HG03045 (cell line): ENCODE measurements around the gene PPP3CA.
"Not testable (repeated sequence)": the region's sequence is repeated elsewhere in the genome, so short reads cannot be mapped to it uniquely, and the experiment has no call there.

Experiments
- ATAC-seq: cut with Tn5 transposase; IDR thresholded peaks from one replicate; pipeline ENCODE4 v1.9.1; 2021; ENCODE audit warnings: mild to moderate bottlenecking, moderate library complexity; ENCODE audit not compliant: unreplicated experiment

The PPP3CA gene

DNA sequence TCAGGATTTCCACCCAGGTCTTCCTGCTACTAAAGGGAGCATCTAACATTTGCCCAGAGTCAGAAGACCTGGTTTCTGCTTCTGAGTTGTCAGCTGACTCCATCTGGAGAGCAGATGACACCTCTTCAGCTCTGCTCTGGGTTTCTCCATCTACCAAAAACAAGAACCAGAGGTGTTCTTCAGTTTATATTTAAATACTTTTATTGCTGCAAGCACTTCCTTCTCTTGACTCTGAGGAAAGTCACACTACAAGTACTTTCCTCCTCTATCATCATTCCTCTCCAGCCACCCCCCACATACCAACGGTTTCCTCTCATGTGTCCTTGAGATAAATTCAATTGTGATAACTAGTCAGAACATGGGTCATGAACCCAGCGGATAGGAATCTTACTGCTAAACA is 88.4 kb downstream of the PPP3CA start:
- ATAC-seq = peak; percentile 47

- ATAC-seq = no peak
Measured at GRCh38 chr4:101256222-101256621, 91.1 kb downstream of the PPP3CA start.

DNA sequence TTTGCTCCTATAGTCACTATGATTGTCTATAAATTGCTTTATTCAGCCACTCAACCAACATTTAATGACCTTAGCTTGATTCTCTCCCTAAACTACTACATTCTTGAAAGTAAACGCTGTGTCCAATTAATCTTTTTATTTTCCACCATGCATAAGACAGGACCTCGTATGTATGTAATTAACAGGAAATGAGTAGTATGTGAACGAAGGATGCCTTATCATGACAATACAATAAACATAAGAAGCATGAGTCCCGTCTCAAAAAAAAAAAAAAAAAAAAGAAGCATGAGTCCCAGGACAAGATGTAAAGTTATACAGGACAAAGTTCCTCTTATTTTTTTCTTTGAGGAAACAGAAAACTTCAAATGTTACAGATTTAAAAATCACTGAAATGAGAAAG is 92.5 kb downstream of the PPP3CA start:
- ATAC-seq = no peak

GRCh38 chr4:101253121-101253520 is 94.2 kb downstream of the PPP3CA start:
- no peak for ATAC-seq

- no peak for ATAC-seq
Measured at GRCh38 chr4:101252721-101253120, 94.6 kb downstream of the PPP3CA start.

- no peak for ATAC-seq
Measured at GRCh38 chr4:101251261-101251660, 96.1 kb downstream of the PPP3CA start.

- ATAC-seq = no peak
Measured at GRCh38 chr4:101244349-101244748, 103.0 kb downstream of the PPP3CA start.

GRCh38 chr4:101242441-101242840 is 104.9 kb downstream of the PPP3CA start:
- no peak for ATAC-seq

GRCh38 chr4:101240099-101240498 is 107.2 kb downstream of the PPP3CA start:
- no peak for ATAC-seq

- no peak for ATAC-seq
Measured at GRCh38 chr4:101239665-101240064, 107.7 kb downstream of the PPP3CA start.

- ATAC-seq = no peak
Measured at GRCh38 chr4:101238706-101239105, 108.6 kb downstream of the PPP3CA start.

DNA sequence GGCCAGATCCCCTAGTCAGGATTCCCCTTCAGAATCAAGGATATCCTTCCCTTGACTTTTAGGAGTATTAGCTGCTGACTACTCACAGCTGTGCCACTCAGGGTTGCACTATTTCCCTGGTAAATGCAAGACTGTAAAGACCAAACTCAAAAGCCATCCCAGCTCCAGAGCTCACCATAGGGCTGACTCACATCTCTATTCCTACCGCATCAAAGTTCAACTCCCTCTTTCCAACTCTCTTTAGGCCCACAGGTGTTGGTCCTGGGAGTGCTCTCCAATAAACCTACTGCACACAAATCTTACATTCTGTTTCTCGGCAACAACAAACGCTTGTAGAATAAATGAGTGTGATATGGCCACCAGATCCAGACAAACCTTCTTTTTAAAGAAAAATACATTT is 109.6 kb downstream of the PPP3CA start:
- ATAC-seq = no peak

GRCh38 chr4:101236097-101236496 is 111.2 kb downstream of the PPP3CA start:
- no peak for ATAC-seq

DNA sequence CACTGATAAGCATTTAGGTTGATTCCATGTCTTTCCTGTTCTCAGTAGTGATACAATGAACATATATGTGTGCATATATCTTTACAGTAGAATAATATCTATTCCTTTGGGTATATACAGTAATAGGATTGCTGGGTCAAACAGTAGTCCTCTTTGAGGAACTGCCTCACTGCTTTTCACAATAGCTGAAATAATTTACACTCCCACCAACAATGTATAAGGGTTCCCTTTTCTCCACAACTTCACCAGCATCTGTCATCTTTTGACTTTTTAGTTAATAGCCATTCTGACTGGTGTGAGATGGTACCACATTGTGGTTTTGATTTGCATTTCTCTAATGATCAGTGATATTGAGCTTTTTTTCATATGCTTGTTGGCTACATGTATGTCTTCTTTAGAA is 113.2 kb downstream of the PPP3CA start:
- ATAC-seq = not testable (repeated sequence)

DNA sequence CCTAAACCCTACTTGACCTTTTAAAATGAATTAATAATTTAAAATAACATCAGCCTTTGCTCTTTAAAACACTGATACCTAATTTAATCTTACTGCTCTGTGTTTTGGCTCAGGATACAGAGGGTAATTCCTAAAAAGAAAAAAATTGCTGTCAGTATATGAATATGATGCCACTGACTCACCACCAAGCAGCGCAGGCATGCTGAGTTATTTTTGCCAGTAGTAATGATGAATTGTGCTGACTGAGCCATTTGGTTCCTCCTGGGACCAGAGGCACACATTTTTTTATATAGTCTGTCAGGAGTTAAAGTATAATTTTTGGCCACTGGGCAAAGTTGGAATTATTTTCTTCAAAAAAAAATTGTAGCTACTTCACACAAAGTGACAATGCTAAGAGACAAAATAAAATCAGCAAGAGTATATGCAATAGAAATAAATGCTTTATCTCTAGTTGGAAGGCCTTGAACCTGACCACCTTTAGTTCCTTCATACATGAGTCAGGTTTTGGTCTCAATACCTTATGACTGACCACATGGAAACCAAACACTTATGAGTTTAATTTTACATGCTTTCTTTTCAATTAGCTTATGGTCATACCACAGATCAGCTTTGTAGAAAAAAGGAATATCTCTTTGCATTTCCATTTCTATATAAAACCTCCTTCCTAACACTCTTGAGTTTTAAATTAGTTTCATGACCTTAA is 115.1 kb downstream of the PPP3CA start:
- ATAC-seq = peak; percentile 61

GRCh38 chr4:101230801-101231426 is 116.4 kb downstream of the PPP3CA start:
- no peak for ATAC-seq

DNA sequence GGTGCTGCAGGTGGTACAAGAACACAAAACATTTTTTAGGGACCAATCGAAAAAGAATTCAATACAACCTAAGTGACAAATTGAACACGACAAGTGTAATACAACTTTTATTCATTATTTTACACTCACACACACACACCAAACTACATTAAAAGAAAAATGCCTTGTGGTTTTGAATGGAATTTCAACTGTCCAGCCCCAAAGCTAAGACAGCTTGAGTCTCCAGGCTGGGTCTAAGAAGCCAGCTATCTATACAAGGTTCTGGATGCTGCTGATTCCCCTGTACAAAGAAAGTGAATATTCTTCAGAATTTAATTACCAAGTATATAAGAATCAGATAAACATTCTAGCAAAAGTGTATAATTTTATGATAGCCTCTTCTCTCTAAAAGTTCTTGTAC is 118.2 kb downstream of the PPP3CA start:
- ATAC-seq = no peak

GRCh38 chr4:101227715-101228114 is 119.6 kb downstream of the PPP3CA start:
- no peak for ATAC-seq

DNA sequence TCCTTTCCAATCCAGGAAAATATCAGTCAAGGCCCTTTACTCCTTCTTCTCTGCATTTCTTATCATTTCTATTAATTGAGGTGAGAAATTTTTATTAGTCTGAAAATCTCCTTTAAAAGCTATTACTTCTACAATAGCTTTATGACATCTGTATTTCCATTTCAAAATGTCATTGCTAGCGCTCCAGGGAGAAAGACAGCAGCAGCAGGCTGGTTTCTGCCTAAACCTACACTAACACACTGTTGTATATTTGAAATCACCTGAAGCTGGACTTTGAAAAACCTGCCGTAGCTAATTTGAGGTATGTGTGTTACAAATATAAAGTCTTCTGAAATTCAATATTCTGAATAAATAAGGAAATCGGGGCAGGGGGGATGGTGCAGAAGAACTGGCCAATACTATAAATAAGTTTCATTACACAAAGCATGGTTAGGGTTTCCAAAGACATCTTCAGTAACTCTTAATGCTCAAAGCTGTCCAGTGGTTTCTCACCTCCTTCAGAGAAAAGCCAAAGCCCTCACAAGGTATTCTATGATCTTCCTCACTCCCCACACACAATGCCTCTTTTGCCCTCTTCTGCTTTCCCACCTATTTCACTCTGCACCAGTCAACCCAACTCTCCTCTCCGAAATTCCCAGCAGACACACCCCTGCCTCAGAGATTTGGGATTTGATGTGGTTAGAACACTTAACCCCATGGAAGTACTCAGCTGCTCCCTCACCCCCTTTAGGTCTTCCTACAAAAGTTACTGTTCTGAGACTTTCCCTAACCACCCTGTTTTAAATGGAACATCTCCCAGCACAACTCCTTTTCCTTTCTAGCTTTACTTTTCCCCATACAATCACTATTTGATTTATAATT is 122.7 kb downstream of the PPP3CA start:
- ATAC-seq = no peak

DNA sequence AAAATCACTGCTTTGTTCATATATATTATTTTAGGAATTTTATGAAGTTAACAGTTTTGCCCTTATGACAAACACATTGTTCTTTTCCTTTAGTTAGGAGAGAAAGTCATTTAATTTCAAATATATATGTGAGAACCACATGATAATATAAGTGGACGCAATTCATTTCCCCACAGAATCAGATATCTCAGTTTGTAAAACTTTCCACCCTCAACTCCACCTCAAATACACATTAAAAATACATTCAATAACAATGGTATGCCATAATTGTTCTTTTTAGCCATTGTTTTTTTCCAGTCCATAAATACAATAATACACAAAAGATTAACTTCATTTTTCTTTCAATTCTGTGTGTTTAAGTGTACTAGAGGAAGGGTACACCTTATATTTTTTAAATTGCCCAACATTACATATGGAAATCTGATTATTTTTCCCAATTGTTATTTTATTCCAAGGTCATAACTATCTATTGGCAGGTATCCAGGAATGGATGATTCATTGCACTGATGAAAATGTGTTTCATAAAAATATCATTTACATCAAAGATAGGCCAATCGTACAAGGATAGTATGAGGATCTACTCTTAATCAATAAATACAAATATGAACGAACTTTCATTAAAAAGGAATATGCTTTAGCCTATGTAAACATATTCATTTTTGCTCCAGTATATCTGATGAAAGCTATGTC is 125.0 kb downstream of the PPP3CA start:
- ATAC-seq = no peak

- no peak for ATAC-seq
Measured at GRCh38 chr4:101221294-101221693, 126.0 kb downstream of the PPP3CA start.
